SK-N-SH (cell line): ENCODE results near the gene SKI. TPM values are rescaled to one million over a fixed set of nuclear protein-coding genes. Genes with fewer than 3 reads are reported as not detected.

Experiments used
- CTCF ChIA-PET: fragments of 300-600, 350-600 bp; formaldehyde crosslinking; extraction: SDS; loops from one replicate; lab custom pipeline; 2021; lab: Yijun Ruan, JAX
- POLR2A ChIA-PET: fragments of 350-600 bp; sonication (Branson Sonifier 250); formaldehyde crosslinking; extraction: SDS; loops from one replicate; lab custom pipeline; 2020; ENCODE audit warnings: antibody characterized with exemption, inconsistent platforms; lab: Yijun Ruan, JAX
- DNase-seq: peaks from one replicate; pipeline ENCODE4 v3.0.0; 2012
- H2AFZ ChIP-seq: fragments of 200-600 bp; sonication (generic); 2 replicates; pipeline ENCODE4 v1.8.1; 2016; ENCODE audit warnings: antibody characterized with exemption, mild to moderate bottlenecking, low read depth
- H3F3A ChIP-seq: fragments of 200-600 bp; sonication (generic); replicated peaks from 2 replicates; pipeline ENCODE3; 2016; ENCODE audit warnings: antibody characterized with exemption, mild to moderate bottlenecking; ENCODE audit not compliant: insufficient read depth
- H3K27ac ChIP-seq, 2 experiments: fragments of 200-500 bp in 1 of 2; fragments of 200-600 bp in 1 of 2; sonication (Bioruptor generic) in 1 of 2; sonication (generic), shearing (Covaris generic) in 1 of 2; 2 replicates each; pipeline versions ENCODE4 v1.5.1 to v1.6.1; 2014 to 2016; ENCODE audit warnings: low read depth in 2 of 2, inconsistent platforms in 1 of 2, low read length in 1 of 2, mild to moderate bottlenecking in 1 of 2, mixed read lengths in 1 of 2
- H3K27me3 ChIP-seq: fragments of 200-600 bp; sonication (generic), shearing (Covaris generic); 2 replicates; pipeline ENCODE4 v1.6.1; 2016; ENCODE audit warnings: mixed run types; ENCODE audit not compliant: insufficient read depth
- H3K36me3 ChIP-seq, 2 experiments: fragments of 200-500 bp in 1 of 2; fragments of 200-600 bp in 1 of 2; sonication (Bioruptor generic) in 1 of 2; sonication (generic) in 1 of 2; replicated peaks in 1 of 2; 2 replicates each; pipeline versions ENCODE3 to v1.5.1; 2014 to 2016; ENCODE audit warnings: low read length in 1 of 2, mild to moderate bottlenecking in 1 of 2; ENCODE audit not compliant: insufficient read depth in 2 of 2, control insufficient read depth in 1 of 2
- H3K4me1 ChIP-seq, 2 experiments: fragments of 200-500 bp in 1 of 2; fragments of 200-600 bp in 1 of 2; sonication (Bioruptor generic) in 1 of 2; sonication (generic), shearing (Covaris generic) in 1 of 2; 2 replicates each; pipeline versions ENCODE4 v1.5.1 to v1.6.1; 2014 to 2016; ENCODE audit warnings: low read depth in 1 of 2, low read length in 1 of 2, mixed run types in 1 of 2; ENCODE audit not compliant: insufficient read depth in 2 of 2, control insufficient read depth in 1 of 2
- H3K4me2 ChIP-seq: fragments of 200-600 bp; sonication (generic), shearing (Covaris generic); 2 replicates; pipeline ENCODE4 v1.6.1; 2017; ENCODE audit warnings: mixed run types
- H3K4me3 ChIP-seq, 2 experiments: fragments of 200-500 bp in 1 of 2; fragments of 200-600 bp in 1 of 2; sonication (Bioruptor generic) in 1 of 2; sonication (generic), shearing (Covaris generic) in 1 of 2; 2 replicates each; pipeline versions ENCODE4 v1.5.1 to v1.8.1; 2014 to 2016; ENCODE audit warnings: low read depth in 2 of 2, inconsistent platforms in 1 of 2, low read length in 1 of 2, mild to moderate bottlenecking in 1 of 2, mixed read lengths in 1 of 2, moderate library complexity in 1 of 2
- H3K79me2 ChIP-seq: fragments of 200-600 bp; sonication (generic); 2 replicates; pipeline ENCODE4 v1.8.1; 2017; ENCODE audit warnings: mild to moderate bottlenecking; ENCODE audit not compliant: insufficient read depth
- H3K9ac ChIP-seq: fragments of 200-600 bp; sonication (generic); 2 replicates; pipeline ENCODE4 v1.6.1; 2017; ENCODE audit warnings: mixed run types
- H3K9me2 ChIP-seq: fragments of 200-600 bp; sonication (generic); 2 replicates; pipeline ENCODE4 v1.6.1; 2017; ENCODE audit warnings: mixed run types
- H3K9me3 ChIP-seq: fragments of 200-600 bp; sonication (generic); 2 replicates; pipeline ENCODE4 v1.6.1; 2017; ENCODE audit warnings: mixed run types, mild to moderate bottlenecking, moderate library complexity
- H4K20me1 ChIP-seq: fragments of 200-600 bp; sonication (generic); 2 replicates; pipeline ENCODE4 v1.6.1; 2017; ENCODE audit warnings: mild to moderate bottlenecking, mixed run types; ENCODE audit not compliant: insufficient read depth
- CHD2 ChIP-seq: fragments of 150-350 bp; IDR thresholded peaks from 2 replicates; pipeline ENCODE4 v1.6.1; 2018; ENCODE audit warnings: low read length; ENCODE audit not compliant: partially characterized antibody
- ELF1 ChIP-seq: IDR thresholded peaks from 2 replicates; pipeline ENCODE4 v1.4.0; 2012
- EZH2phosphoT487 ChIP-seq: fragments of 200-600 bp; sonication (generic); IDR thresholded peaks from 2 replicates; pipeline ENCODE4 v1.6.1; 2017; ENCODE audit warnings: low read depth, mixed run types, mild to moderate bottlenecking, antibody characterized with exemption, moderate library complexity, borderline replicate concordance
- FOXJ3 ChIP-seq: sonication (generic); formaldehyde crosslinking; IDR thresholded peaks from 2 replicates; pipeline ENCODE4 v1.5.1; 2020; ENCODE audit warnings: mild to moderate bottlenecking, missing genetic modification reagents
- IRF3 ChIP-seq: fragments of 150-350 bp; IDR thresholded peaks from 2 replicates; pipeline ENCODE4 v1.6.1; 2016; ENCODE audit warnings: mild to moderate bottlenecking, low read depth, low read length
- MAX ChIP-seq: IDR thresholded peaks from 2 replicates; pipeline ENCODE4 v1.4.0; 2012; ENCODE audit warnings: low read depth
- MEF2A ChIP-seq: IDR thresholded peaks from 2 replicates; pipeline ENCODE4 v1.4.0; 2012; ENCODE audit warnings: low read depth, borderline replicate concordance
- RAD21 ChIP-seq: IDR thresholded peaks from 2 replicates; pipeline ENCODE4 v1.6.1; 2012; ENCODE audit warnings: mild to moderate bottlenecking, low read length
- RCOR1 ChIP-seq: fragments of 150-350 bp; IDR thresholded peaks from 2 replicates; pipeline ENCODE4 v1.6.1; 2017; ENCODE audit warnings: antibody characterized with exemption, low read length
- RFX5 ChIP-seq: IDR thresholded peaks from 2 replicates; pipeline ENCODE4 v1.6.1; 2012; ENCODE audit warnings: mild to moderate bottlenecking, improper control_type of control experiment, low read length
- RXRA ChIP-seq: IDR thresholded peaks from 2 replicates; pipeline ENCODE4 v1.4.0; 2012; ENCODE audit warnings: low read depth, mild to moderate bottlenecking, borderline replicate concordance
- SIN3A ChIP-seq: IDR thresholded peaks from 2 replicates; pipeline ENCODE4 v1.6.1; 2012; ENCODE audit warnings: low read depth, mild to moderate bottlenecking, low read length, moderate library complexity, borderline replicate concordance
- TEAD4 ChIP-seq: IDR thresholded peaks from 2 replicates; pipeline ENCODE4 v1.4.0; 2012; ENCODE audit warnings: mild to moderate bottlenecking, borderline replicate concordance; ENCODE audit not compliant: insufficient read depth
- USF1 ChIP-seq: IDR thresholded peaks from 2 replicates; pipeline ENCODE4 v1.4.0; 2012; ENCODE audit warnings: low read depth, borderline replicate concordance
- USF2 ChIP-seq: fragments of 150-350 bp; IDR thresholded peaks from 2 replicates; pipeline ENCODE4 v1.6.1; 2017; ENCODE audit warnings: antibody characterized with exemption, low read length, low read depth, borderline replicate concordance
- YY1 ChIP-seq: IDR thresholded peaks from 2 replicates; pipeline ENCODE4 v1.4.0; 2012; ENCODE audit warnings: low read depth, mild to moderate bottlenecking
- ZBTB33 ChIP-seq: IDR thresholded peaks from 2 replicates; pipeline ENCODE4 v1.4.0; 2012; ENCODE audit warnings: low read depth, borderline replicate concordance
- WGBS: methylation state at CpG from one replicate; pipeline ENCODE4 v1.1.6; 2017; ENCODE audit warnings: low lambda C conversion rate; 5-methylcytosine and 5-hydroxymethylcytosine counted together
- polyA plus RNA-seq, 3 experiments: library from polyadenylated mRNA; depleted of rRNA; stranded (reverse); fragments of >200 nt; gene quantifications; 2 replicates each; pipeline ENCODE4 v1.2.3, GENCODE V29; 2012

SKI gene
- polyA plus RNA-seq, 1 of the 3 experiments (the other 2 are of a cell fraction): 7.2 TPM

- Histone ChIP-seq H4K20me1 (no peaks in the 10 kb centered on the region), H2AFZ (no peak overlapping the region), H3K4me1 (peaks cover 0 to 40% of the 10 kb centered on the region in 2 experiments; a peak in 1 of 4 replicates), H3K9me2 (no peaks in the 10 kb centered on the region), H3K27me3 (no peaks in the 10 kb centered on the region), H3K9ac (no peak overlapping the region), H3K4me3 (no peak overlapping the region), H3K27ac (no peak overlapping the region; a peak in 1 of 4 replicates)
- CTCF ChIA-PET: interaction anchor here (0.9 to 1.3 kb wide), 2 partner anchors 36 to 117 kb away, joined by 4 to 5 read pairs; partner anchors contain the start of gene FAAP20
- no peak for DNase-seq
- 88% methylated on average over 4 of the region's 10 CpGs for WGBS
- TF ChIP-seq MEF2A (no peak), SIN3A (no peak), ZBTB33 (no peak), ELF1 (no peak), RAD21 (no peak), RXRA (no peak), YY1 (no peak), RFX5 (no peak), USF1 (no peak), CHD2 (no peak), USF2 (no peak), TEAD4 (no peak), IRF3 (no peak), RCOR1 (no peak), FOXJ3 (CRISPR knock-in tag) (no peak), MAX (no peak), EZH2phosphoT487 (no peak)
- TF ChIP-seq, all 33 proteins: peak for 0
- Histone ChIP-seq H3K9me3 (no peaks in the 10 kb centered on the region), H3K79me2 (no peaks in the 10 kb centered on the region), H3K4me2 (no peak overlapping the region), H3K36me3 (peaks cover 3 to 20% of the 10 kb centered on the region in 2 experiments), H3F3A (peaks cover 4% of the 10 kb centered on the region)
- POLR2A ChIA-PET: no interaction called here
These were observed 84.0 kb downstream of the SKI start for GRCh38 chr1:2312160-2312514.
